HG03039 (cell line): ENCODE results near the gene ERC2.
"Not testable (repeated sequence)": the region's sequence is repeated elsewhere in the genome, so short reads cannot be mapped to it uniquely, and the experiment has no call there.

Experiments
- ATAC-seq: cut with Tn5 transposase; IDR thresholded peaks from one replicate; pipeline ENCODE4 v1.9.1; 2021; ENCODE audit warnings: mild to moderate bottlenecking, moderate library complexity; ENCODE audit not compliant: unreplicated experiment

ERC2 gene

DNA sequence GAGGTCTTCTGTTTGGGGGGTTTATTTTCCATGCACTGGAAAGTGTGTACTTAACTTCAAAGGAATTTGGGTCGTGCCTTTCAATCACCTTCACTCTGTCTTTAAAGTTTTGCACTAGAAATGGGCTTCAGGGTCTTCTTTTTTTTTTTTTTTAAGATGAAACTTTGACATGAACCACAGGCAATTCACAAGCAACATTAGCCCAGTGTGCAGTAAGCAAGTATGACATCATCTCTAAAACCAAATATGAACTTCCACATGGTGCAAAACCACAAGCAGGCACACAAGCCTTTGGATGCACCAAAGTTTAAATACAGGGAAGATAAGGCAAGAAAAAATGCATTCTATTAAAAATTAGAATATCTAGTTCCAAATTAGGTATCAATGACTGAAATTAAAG is 381.9 kb downstream of the ERC2 start:
- no peak for ATAC-seq

DNA sequence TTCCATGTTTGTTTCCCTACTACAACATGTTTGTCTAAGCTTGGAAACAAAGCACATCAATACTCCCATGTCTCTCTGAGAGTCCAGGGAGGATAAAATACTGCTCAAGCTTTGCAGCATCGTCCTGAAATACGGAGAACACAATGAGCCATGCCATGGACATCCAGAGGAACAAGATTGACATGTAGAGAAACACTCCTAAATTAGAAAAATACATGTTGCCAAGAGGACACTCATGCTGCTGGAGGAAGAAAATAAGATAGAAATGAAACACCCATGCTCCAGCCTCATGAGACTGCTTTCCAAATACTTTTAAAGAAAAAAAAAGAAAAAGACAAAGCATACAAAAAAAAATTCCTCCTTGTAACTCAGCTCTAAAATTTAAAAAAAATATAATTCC is 387.0 kb downstream of the ERC2 start:
- ATAC-seq = no peak

DNA sequence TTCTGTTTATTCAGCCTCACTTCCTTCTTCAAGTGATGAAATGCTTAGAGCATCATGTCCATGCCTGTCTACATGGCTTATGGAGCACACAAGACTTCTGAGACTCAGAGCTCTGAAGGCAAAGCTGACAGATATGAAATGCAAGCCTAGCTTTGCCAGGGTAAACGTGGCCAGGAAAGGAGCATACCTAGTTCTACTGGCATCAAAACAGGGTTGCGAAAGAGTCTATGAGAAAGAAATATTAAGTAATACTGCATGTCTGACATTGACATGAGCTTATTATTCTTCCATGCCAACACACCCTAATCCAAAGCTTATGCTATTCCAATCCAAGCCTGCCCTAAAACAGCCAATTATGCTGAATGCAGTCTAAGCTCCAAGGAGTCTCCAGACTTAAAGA is 391.5 kb downstream of the ERC2 start:
- no peak for ATAC-seq

DNA sequence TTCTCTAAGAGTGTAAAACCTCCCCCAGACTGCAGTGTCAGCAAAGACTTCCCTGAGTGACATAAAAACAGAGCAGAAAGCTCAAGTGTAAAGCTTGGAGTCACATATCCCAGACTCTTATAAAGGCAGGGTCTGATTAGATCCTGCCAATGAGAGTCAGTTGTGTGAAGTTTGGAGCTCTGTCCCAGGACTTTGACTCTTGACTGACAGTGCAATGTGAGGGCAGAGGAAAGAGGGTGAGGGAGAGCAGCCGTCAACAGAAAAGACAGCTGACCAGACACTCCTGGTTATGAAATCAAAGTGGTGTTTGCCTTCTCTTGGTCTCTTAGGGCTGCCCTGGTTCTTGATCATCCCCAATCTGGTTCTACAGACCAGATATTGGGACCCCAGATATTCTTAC is 393.2 kb downstream of the ERC2 start:
- ATAC-seq = no peak

DNA sequence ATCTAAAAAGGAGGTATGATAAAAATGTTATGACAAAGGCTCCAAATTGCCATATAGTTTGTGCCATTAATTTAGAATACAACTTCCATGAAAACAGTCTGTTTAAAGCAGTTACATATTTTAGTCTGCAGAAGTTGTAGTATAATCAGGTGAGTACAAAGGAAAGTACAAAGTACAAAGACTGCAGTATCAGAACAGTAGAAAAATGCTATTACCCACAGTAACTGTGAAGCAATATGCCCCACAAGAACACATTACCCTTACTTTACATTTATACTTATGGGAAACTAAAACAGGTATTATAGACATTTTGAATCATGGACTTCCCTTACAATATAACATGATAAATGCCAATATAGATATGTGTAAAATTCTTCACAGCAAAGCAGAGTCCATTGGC is 398.5 kb downstream of the ERC2 start:
- no peak for ATAC-seq

DNA sequence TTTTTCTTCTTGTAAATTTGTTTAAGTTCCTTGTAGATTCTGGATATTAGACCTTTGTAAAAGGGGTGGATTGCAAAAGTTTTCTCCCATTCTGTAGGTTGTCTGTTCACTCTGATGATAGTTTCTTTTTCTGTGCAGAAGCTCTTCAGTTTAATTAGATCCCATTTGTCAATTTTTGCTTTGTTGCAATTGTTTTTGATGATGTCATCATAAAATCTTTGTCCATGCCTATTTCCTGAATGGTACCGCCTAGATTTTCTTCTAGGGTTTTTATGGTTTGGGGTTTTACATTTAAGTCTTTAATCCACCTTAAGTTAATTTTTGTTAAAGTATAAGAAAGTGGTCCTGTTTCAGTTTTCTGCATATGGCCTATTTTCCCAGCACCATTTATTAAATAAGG is 401.9 kb downstream of the ERC2 start:
- not testable (repeated sequence) for ATAC-seq

DNA sequence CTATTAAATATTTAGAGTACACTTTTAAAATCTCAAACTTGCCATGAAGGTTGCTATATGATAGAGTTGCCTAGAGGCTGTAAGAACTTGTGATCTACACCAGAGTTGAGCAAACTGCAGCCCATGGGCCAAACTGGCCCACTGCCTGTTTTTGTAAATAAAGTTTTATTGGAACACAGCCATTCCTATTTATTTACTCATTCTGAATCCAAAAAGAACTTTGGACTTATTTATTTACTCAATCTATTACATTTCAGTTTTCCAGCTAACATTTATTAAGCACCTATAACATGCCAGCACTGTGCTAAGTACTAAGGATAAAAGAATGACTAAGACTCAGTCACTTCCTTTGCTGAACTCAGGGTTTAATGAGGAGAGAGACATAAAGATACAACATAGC is 403.6 kb downstream of the ERC2 start:
- no peak for ATAC-seq

DNA sequence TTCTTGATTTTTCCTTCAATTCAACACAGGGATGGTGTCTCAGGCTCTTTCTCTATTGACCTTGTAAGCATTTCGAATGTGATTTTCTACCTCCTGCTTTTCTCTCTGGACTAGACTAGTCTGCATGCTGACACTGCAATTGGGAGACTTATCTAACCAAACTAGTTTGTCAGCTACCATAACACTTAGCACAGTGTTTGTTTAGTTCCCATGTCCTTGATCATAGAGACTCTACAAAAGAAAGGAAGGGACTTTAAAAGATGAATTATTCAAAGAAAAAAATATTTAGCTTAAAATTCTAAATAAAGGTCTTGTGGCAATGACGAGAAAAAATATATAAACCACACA is 407.0 kb downstream of the ERC2 start:
- ATAC-seq = no peak

DNA sequence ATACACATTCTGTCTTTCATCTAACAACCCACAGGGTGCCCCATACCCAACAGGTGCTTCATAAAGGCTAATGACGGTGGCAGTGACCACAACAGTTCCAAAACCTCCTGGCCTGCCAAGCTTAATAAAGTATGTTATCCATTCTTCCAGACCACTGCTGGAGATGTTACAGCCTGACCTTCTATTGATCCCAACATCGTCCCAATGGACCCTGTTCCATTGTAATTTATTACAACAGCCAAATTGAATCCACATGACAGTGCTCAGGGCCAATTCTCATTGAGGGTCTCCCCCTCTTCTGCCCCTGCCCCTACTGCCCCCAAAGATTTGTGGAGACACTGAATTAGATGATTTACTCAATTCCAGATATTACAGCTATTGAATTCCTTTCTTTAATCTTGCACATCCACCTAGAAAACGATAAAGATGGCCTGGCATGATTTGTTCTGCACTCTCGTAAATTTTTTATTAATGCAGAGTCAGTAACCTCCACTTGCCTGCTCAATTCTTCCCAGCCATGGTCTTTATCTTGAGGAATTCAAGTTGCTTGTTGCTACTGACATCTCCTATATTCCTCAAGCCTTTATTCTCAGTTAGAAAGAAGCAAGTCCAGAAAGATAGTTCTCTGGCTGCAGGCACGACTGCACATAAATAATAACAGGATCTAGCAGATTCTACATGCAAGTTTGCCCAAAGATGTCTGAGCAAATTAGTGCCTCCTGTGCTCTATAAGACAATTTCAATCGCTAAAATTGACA is 407.6 kb downstream of the ERC2 start:
- no peak for ATAC-seq

DNA sequence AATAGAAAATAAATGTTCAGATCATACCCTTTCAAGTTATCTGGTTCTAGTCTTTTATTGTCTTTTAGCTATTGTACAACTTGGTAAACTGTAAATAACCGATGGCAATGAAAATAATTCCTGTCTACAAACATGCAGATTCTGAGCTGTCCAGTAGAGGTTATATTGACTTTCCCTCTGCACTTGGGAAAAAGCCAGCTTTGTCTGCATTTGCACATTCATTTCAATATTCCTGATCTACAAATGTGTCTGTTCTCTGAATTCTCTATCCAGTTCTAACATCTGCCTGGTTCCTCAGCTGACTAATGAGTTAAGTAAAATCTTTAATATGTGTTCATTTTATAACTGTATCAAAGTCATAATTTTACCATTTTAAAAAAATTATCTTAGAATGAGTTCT is 408.5 kb downstream of the ERC2 start:
- ATAC-seq = no peak

DNA sequence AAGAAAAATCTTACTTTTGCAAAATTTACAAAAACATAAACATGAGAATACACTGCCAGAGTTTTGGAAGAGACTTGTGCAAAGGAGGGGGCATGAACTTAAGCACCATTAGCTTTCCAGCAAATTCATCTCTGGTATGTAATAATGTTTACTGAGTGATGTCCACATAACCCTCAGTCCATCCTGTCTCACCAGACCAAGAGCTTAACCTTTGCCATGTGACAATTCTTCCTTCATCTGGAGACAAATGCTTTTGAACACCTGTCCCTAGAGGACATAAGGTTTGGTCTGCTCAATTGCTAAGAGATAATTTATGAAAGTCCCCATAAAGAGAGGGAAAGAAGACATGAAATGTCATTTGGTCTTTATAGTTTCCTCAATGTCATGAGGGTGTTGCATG is 412.3 kb downstream of the ERC2 start:
- no peak for ATAC-seq

DNA sequence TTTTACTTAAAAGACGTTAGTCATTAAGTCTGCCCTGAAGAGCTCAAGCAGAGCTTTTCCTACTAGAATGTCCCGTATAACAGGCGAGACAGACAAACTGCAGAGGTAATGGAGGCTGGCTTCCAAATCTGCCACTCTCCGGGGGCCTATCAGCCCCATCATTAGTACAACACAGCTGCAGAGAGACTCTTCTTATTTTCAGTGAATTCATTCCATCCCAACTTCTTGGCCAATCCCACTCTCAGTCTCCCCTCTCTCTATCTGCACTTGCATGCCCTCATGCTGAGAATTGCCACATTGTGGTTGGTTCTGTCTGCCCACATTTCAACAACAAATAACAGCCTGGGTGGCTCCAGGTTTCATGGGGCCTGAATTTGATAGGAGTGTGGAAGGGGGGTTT is 412.7 kb downstream of the ERC2 start:
- no peak for ATAC-seq

DNA sequence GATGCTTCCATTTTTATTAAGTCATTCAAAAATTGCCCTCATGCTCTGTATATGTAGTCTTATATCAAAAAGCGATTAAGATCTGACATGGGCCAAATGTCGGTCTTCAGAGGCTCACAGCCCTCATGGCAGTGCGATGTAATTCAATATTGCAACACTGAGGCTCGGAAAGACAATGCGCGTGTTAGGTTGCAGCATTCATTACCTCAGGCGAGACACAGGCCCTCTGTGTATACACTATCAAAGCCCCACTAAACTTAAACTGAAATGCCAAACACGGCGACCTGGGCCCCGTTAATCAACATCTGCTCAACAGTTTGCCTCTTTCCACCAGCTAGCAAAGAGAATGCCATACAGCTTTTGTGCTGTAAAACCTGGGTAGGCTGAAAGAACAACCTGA is 413.4 kb downstream of the ERC2 start:
- ATAC-seq = no peak

DNA sequence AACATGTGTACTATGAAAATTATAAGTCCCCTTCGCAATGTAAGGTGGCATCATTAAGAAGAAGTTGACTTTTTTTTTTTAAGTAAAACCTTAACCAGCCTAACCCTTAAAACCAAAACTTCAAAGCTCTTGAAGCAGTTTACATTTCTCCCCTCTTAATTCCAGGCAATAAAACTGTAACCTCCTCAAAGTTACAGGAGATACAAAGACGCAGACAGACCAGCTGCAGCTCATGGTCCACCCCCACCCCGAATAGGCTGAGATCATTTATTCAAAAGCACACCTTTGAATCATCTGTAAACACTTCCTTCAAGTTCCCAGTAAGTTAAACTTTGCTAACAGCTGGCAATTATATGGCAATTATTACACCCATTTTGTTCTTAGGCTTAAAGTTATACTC is 414.5 kb downstream of the ERC2 start:
- ATAC-seq = no peak

DNA sequence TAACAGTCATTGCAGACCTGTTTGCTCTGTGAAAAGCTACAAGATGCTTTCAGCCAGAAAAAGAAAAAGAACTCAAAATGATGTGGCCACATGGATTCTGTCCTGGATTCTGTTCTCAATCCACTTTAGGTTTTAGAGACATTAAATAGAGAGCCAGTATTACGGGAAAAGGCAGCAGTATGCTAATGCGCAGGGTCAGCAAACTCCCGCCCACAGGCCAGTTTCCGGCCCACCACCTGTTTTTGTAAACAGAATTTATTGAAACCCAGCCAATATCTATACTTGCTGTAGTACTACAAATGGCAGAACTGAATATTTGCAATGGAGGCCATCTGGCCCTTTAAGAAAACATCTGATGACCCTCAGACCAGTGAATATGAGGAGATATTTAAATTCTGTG is 416.1 kb downstream of the ERC2 start:
- no peak for ATAC-seq

DNA sequence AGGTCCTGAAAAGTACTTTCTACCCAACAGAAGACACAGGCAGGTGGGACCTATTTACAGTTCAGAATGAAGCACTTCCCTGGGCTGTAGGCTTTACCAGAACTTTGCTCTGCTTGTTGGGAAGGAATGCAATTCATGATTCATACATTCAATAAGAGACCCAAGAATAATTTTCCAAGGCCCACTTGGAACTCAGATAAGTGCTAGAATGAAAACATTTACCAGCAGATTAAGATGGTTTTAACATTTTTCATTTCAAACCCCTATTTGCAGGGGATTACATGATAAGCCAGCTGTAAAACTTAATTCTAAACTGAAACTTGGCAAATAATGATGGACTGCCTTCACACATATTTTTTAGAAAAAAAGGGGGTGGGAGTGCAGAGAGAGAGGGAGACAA is 417.2 kb downstream of the ERC2 start:
- no peak for ATAC-seq

DNA sequence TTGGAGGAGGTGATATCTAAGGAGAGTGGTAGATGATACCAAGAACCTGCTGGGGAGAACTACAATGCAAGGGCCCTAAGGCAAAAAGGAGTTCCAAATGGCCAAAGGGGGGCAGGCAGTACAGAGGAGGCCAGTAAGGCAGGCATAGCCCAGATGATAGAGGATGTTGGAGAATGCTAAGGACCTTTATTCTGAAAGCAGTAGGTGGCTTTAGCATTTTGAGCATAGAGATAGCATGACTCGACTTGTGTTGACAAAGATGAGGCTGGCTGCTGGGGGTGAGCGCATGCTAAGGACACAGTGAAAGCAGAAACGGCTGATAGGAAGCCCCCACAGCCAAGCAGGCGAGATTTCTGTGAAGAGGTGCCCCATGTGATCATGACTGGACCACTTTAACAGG is 419.3 kb downstream of the ERC2 start:
- ATAC-seq = no peak

DNA sequence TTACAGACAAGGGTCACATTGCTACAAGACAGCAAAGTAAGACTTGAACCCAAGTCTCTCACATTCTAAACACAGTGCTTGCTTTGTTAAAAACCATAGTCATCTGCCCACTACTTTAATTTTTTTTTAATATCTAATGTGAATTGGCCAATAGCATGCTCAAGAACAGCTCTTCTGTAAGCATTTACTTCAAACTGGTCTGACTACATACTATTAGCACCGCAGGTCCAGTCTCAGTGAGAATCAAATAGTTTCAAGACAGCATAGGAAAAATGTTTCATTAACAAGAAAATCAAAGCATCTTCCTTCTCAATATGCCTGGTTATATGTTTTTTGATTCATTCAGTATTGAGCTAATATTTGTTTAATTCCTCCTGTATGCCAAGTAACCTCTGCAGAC is 419.9 kb downstream of the ERC2 start:
- ATAC-seq = no peak

DNA sequence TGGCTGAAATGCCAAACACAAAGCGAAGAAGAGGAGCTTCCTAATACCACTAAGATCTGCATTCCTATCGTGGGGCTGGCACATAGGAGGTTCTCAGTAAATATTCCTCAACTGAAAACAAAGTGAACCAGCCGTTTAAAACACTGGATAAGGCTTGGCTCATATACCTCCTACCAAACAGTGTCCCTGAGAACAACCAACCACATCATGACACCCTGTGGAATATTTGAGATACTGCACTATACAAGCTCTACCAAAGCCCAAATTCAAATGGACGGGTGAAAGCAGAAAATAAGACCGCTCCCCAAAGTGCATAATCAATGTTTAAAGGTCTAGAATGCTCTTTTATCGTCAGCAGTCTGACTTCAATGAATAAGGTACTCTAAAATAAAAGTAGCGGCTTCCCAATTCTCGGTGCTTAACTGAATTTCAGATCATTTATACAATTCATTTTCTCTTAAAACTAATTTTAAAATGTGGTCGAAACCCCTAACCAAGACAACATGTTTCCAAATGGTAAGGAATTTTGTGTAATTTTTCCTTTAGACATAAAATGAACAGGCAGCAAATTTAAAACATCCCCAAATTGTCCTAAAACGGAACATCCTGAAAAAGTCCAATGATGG is 425.8 kb downstream of the ERC2 start:
- no peak for ATAC-seq

DNA sequence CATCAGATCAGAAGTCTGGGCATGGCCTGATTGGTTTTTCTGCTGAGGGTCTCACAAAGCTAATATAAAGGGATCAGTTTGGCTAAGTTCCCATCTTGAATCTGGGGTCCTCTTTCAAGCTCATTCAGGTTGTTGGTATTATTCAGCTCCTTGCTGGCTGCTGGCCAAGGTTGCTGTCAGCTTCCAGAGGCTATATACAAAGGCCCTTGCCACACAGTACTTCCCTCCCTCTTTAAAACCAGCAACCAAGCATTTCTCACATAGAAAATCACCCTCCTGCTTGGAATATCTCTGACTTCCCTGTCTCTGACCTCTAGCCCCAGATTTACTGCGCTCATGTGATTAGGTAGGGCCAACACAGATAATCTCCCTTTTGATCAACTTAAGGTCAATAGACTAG is 442.9 kb downstream of the ERC2 start:
- no peak for ATAC-seq

DNA sequence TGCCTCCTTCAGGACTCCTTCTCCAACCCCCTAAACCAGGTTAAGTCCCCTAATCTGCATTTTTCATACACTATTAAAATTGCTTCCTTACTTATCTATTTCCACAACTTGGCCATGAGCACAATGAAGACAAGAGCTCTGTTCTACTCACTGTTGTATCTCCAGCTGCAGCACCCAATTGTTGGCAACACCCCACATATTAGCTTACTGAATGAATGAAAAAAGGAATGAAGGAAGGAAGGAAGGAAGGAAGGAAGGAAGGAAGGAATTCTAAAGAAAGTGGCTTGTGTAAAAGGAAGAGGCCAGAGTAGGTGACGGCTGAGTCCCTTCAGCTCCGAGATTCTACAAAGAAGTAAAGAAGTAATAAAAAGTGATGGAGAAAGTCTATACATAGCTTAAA is 444.7 kb downstream of the ERC2 start:
- no peak for ATAC-seq

DNA sequence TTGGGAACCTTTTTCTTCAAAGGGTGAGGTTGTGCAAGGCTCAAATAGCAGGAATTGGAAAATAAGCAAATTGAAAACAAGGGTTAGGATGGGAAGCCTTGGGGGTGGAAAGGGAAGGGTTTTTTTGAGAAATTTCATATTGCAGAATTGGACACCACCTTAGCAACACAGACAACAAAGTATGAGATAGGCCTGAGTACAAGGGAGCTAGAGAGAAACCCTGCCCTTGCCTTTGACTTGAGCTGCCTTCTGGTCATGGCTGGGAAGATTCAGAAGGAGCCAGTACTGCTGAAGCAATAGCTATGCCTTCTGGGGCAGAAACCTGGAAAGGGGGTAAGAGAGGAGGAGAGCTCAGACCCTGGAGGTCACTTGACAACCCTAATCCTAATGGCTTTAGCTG is 445.6 kb downstream of the ERC2 start:
- ATAC-seq = no peak

DNA sequence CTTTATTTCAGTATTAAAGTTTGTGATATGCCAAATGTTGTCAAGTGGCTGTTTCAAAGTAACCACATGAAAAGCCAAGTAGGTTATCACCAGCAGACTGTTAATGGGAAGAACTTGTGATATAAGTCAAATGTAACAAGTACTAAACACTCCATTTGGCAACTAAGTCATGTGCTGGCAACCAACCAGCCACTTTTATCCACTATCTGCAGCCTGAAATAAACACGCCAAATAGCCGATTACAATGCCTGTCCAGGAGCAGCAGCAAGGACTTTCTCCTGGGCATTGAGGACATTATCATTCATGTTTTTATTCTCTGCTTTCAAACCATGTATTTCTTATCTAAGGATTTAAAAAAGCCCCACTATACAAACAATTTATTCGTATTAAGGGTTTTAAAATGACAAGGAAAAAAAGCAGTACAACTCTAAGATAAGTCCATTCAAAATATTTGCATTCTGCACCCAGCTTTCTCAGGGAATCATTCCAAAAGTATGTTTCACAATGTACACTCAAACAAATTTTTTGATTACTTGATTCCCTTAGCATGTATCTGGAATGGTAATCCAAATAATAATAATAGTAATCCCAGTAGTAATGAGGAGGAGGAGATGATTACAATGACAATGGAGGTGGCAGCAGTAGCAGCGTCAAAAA is 448.6 kb downstream of the ERC2 start:
- ATAC-seq = no peak
